GF-D8 (cell line): Measurements from ENCODE around the gene PHF23.
"Not testable (repeated sequence)": the region's sequence is repeated elsewhere in the genome, so short reads cannot be mapped to it uniquely, and the experiment has no call there.

Experiments
- DNase-seq: peaks from one replicate; lab custom pipeline; 2025; lab: John Stamatoyannopoulos, UW

The PHF23 gene

GRCh38 chr17:7258731-7259554 is 19.7 kb upstream of the PHF23 start:
- no peak for DNase-seq

GRCh38 chr17:7256766-7257456 is 17.7 kb upstream of the PHF23 start:
- DNase-seq: no peak

- DNase-seq: no peak
These were observed 15.3 kb upstream of the PHF23 start for GRCh38 chr17:7254511-7254910.

- no peak for DNase-seq
These were observed 13.8 kb upstream of the PHF23 start for GRCh38 chr17:7253082-7253481.

GRCh38 chr17:7252176-7253043 is 13.2 kb upstream of the PHF23 start, which contains the start of gene ELP5:
Gene ELP5, plus strand, starts transcription at chr17:7252215. Its CDS starts 336 bp downstream, at chr17:7252551.
- peak; percentile 55 for DNase-seq

GRCh38 chr17:7251661-7252175 is 12.5 kb upstream of the PHF23 start, which contains the start of gene CTDNEP1:
Gene CTDNEP1, minus strand, starts transcription at chr17:7251734. Its CDS starts 438 bp downstream, at chr17:7251296.
- peak; percentile 88 for DNase-seq

- DNase-seq: no peak
These were observed 11.7 kb upstream of the PHF23 start for GRCh38 chr17:7250695-7251627.

GRCh38 chr17:7249830-7250229 is 10.6 kb upstream of the PHF23 start:
- peak; percentile 12 for DNase-seq

- no peak for DNase-seq
These were observed 10.0 kb upstream of the PHF23 start for GRCh38 chr17:7249214-7249613.

- no peak for DNase-seq
These were observed 9.5 kb upstream of the PHF23 start for GRCh38 chr17:7248796-7249195.

GRCh38 chr17:7246779-7247178 is 7.5 kb upstream of the PHF23 start:
- DNase-seq: no peak

GRCh38 chr17:7243838-7244237 is 4.6 kb upstream of the PHF23 start:
- not testable (repeated sequence) for DNase-seq

GRCh38 chr17:7243453-7243729 is 4.1 kb upstream of the PHF23 start:
- no peak for DNase-seq

GRCh38 chr17:7242717-7243452 is 3.6 kb upstream of the PHF23 start:
- DNase-seq: peak; percentile 57

- DNase-seq: peak; percentile 42
These were observed 2.8 kb upstream of the PHF23 start, which contains the start of gene GABARAP for GRCh38 chr17:7241783-7242716. Gene GABARAP, minus strand, starts transcription at chr17:7242449. Its CDS starts 119 bp downstream, at chr17:7242330.

- no peak for DNase-seq
These were observed 2.0 kb upstream of the PHF23 start for GRCh38 chr17:7241090-7241733.

GRCh38 chr17:7240375-7240774 is 1.1 kb upstream of the PHF23 start:
- no peak for DNase-seq

- DNase-seq: no peak
These were observed 702 bp downstream of the PHF23 start for GRCh38 chr17:7238420-7239090.
